ENCODE data around the gene SNTB2.
A peak's percentile ranks its signal among the peaks of the same experiment; 100 is the strongest.
"Not testable (repeated sequence)": the region's sequence is repeated elsewhere in the genome, so short reads cannot be mapped to it uniquely, and the experiment has no call there.

SNTB2 gene

GRCh38 chr16:69294051-69294450 lies 107.1 kb downstream of the SNTB2 start:
- ATAC-seq: no peak

GRCh38 chr16:69296771-69297170 lies 109.8 kb downstream of the SNTB2 start:
- not testable (repeated sequence) for ATAC-seq

GRCh38 chr16:69298261-69298660 lies 111.3 kb downstream of the SNTB2 start:
- no peak for ATAC-seq

- ATAC-seq: no peak
Measured at GRCh38 chr16:69301187-69301586, 114.2 kb downstream of the SNTB2 start.

- no peak for ATAC-seq
Measured at GRCh38 chr16:69301861-69302260, 114.9 kb downstream of the SNTB2 start.

GRCh38 chr16:69302301-69302700 lies 115.3 kb downstream of the SNTB2 start:
- no peak for ATAC-seq

GRCh38 chr16:69306031-69306430 lies 119.1 kb downstream of the SNTB2 start:
- no peak for ATAC-seq

GRCh38 chr16:69307091-69307490 lies 120.1 kb downstream of the SNTB2 start:
- ATAC-seq: no peak

GRCh38 chr16:69307856-69308255 lies 120.9 kb downstream of the SNTB2 start:
- ATAC-seq: no peak

- no peak for ATAC-seq
Measured at GRCh38 chr16:69309316-69309715, 122.4 kb downstream of the SNTB2 start.

GRCh38 chr16:69310653-69311532 lies 123.9 kb downstream of the SNTB2 start, which contains the start of gene VPS4A:
VPS4A (plus strand) TSS chr16:69311350; CDS start chr16:69311512, 162 bp downstream.
- peak; percentile 97 to 99 for ATAC-seq

GRCh38 chr16:69311533-69312387 lies 124.8 kb downstream of the SNTB2 start:
- peak; percentile 42 to 48 for ATAC-seq

- ATAC-seq: no peak
Measured at GRCh38 chr16:69313469-69313868, 126.5 kb downstream of the SNTB2 start.

- no peak for ATAC-seq
Measured at GRCh38 chr16:69314534-69314933, 127.6 kb downstream of the SNTB2 start.

GRCh38 chr16:69315486-69316311 lies 128.7 kb downstream of the SNTB2 start:
- ATAC-seq: no peak

GRCh38 chr16:69316595-69317034 lies 129.7 kb downstream of the SNTB2 start:
- no peak for ATAC-seq

GRCh38 chr16:69318177-69318910 lies 131.4 kb downstream of the SNTB2 start:
- ATAC-seq: no peak

- no peak for ATAC-seq
Measured at GRCh38 chr16:69318911-69319289, 131.9 kb downstream of the SNTB2 start.

- ATAC-seq: no peak
Measured at GRCh38 chr16:69319381-69319780, 132.4 kb downstream of the SNTB2 start.

- ATAC-seq: no peak
Measured at GRCh38 chr16:69319826-69320739, 133.1 kb downstream of the SNTB2 start.

GRCh38 chr16:69320740-69321073 lies 133.7 kb downstream of the SNTB2 start:
- ATAC-seq: no peak

All from activated CD4-positive, CD25-positive, alpha-beta regulatory T cell treated with anti-CD3 and anti-CD28 coated beads, Interleukin-2, amount 50 U/mL, for 24 hours (primary cell).